GM23248 (cell line): ENCODE results near the gene CR1. TPM values are rescaled to one million over a fixed set of nuclear protein-coding genes. Genes with fewer than 3 reads are reported as not detected.

ENCODE experiments used
- DNase-seq: peaks from one replicate; pipeline ENCODE4 v3.0.0-alpha.2; 2015
- H2AFZ ChIP-seq: fragments of 200-600 bp; sonication (generic); 2 replicates; pipeline ENCODE4 v1.6.1; 2016; ENCODE audit warnings: antibody characterized with exemption
- H3F3A ChIP-seq: fragments of 200-600 bp; sonication (generic); 2 replicates; pipeline ENCODE4 v1.6.1; 2016; ENCODE audit warnings: mild to moderate bottlenecking, antibody characterized with exemption, mixed run types; ENCODE audit not compliant: insufficient read depth
- H3K27ac ChIP-seq: fragments of 200-600 bp; sonication (generic); 2 replicates; pipeline ENCODE4 v1.5.1; 2016; ENCODE audit warnings: mild to moderate bottlenecking
- H3K27me3 ChIP-seq: fragments of 200-600 bp; sonication (generic); replicated peaks from 2 replicates; pipeline ENCODE4 v1.6.1; 2016; ENCODE audit warnings: mild to moderate bottlenecking; ENCODE audit not compliant: insufficient read depth
- H3K36me3 ChIP-seq: fragments of 200-600 bp; sonication (generic); 2 replicates; pipeline ENCODE4 v1.6.1; 2016; ENCODE audit warnings: low read depth, mild to moderate bottlenecking
- H3K4me1 ChIP-seq: fragments of 200-600 bp; sonication (generic); 2 replicates; pipeline ENCODE4 v1.6.1; 2016; ENCODE audit warnings: mild to moderate bottlenecking; ENCODE audit not compliant: insufficient read depth
- H3K4me2 ChIP-seq: fragments of 200-600 bp; sonication (generic); one replicate; pipeline ENCODE4 v1.6.1; 2016; ENCODE audit warnings: mild to moderate bottlenecking; ENCODE audit not compliant: unreplicated experiment
- H3K4me3 ChIP-seq: fragments of 200-600 bp; sonication (generic); 2 replicates; pipeline ENCODE4 v1.5.1; 2016; ENCODE audit warnings: mild to moderate bottlenecking
- H3K79me2 ChIP-seq: fragments of 200-600 bp; sonication (generic); 2 replicates; pipeline ENCODE4 v1.6.1; 2016; ENCODE audit warnings: mild to moderate bottlenecking; ENCODE audit not compliant: insufficient read depth
- H3K9ac ChIP-seq: fragments of 200-600 bp; sonication (generic); 2 replicates; pipeline ENCODE4 v1.6.1; 2016; ENCODE audit warnings: mild to moderate bottlenecking
- H3K9me2 ChIP-seq: fragments of 200-600 bp; sonication (generic); 2 replicates; pipeline ENCODE4 v1.6.1; 2016; ENCODE audit warnings: mixed run types, mild to moderate bottlenecking, moderate library complexity; ENCODE audit not compliant: insufficient read depth
- H3K9me3 ChIP-seq: fragments of 200-600 bp; sonication (generic); one replicate; pipeline ENCODE4 v1.6.1; 2017; ENCODE audit warnings: low read depth
- H4K20me1 ChIP-seq: fragments of 200-600 bp; sonication (generic); 2 replicates; pipeline ENCODE4 v1.6.0; 2016; ENCODE audit not compliant: insufficient read depth
- EZH2 ChIP-seq: fragments of 200-600 bp; sonication (generic); IDR thresholded peaks from 2 replicates; pipeline ENCODE4 v1.6.1; 2018; ENCODE audit warnings: antibody characterized with exemption, mild to moderate bottlenecking; ENCODE audit not compliant: insufficient read depth, poor library complexity, severe bottlenecking
- EZH2phosphoT487 ChIP-seq: fragments of 200-600 bp; sonication (generic); IDR thresholded peaks from 2 replicates; pipeline ENCODE4 v1.6.1; 2018; ENCODE audit warnings: antibody characterized with exemption, moderate library complexity, mild to moderate bottlenecking, low read depth; ENCODE audit not compliant: insufficient read depth
- WGBS, 2 experiments: methylation state at CpG; one replicate each; pipeline ENCODE4 v1.1.6; 2015 to 2017; ENCODE audit warnings: low lambda C conversion rate in 2 of 2, low coverage in 1 of 2; ENCODE audit errors: missing lambda C conversion rate in 2 of 2; 5-methylcytosine and 5-hydroxymethylcytosine counted together
- in situ Hi-C: fragments of 300-500 bp; cut with MboI; formaldehyde crosslinking; loops from 2 replicates; pipeline ENCODE4 v1.15.0; 2020
- polyA plus RNA-seq: library from polyadenylated mRNA; unstranded; fragments of >200 nt; fragmentation: Nextera tagmentation; extraction: Ambion mirVana; gene quantifications from 2 replicates; pipeline ENCODE4 v1.2.1, GENCODE V29; 2016
- total RNA-seq: library from RNA; depleted of rRNA; stranded (reverse); fragments of >200 nt; shearing (Covaris generic); gene quantifications from 2 replicates; pipeline ENCODE4 v1.2.3, GENCODE V29; 2014

Gene CR1
- total and polyA plus RNA-seq, 2 experiments from 2014 or later: not detected

- TF ChIP-seq EZH2: no peak
- TF ChIP-seq EZH2phosphoT487: no peak
- H3K4me2 ChIP-seq: no peak overlapping the region
- no peaks in the 10 kb centered on the region for H4K20me1 ChIP-seq
- no peaks in the 10 kb centered on the region for H3K79me2 ChIP-seq
- H3K36me3 ChIP-seq: no peaks in the 10 kb centered on the region
- H3F3A ChIP-seq: peaks cover 6% of the 10 kb centered on the region
- H3K27me3 ChIP-seq: no peaks in the 10 kb centered on the region; the same call in none of the 2 replicates
- H2AFZ ChIP-seq: no peak overlapping the region
- WGBS, 2 experiments: 75 to 83% methylated on average over 3 of the region's 3 CpGs
- H3K9me2 ChIP-seq: no peaks in the 10 kb centered on the region
- no peak overlapping the region for H3K9ac ChIP-seq
- no peaks in the 10 kb centered on the region for H3K4me1 ChIP-seq
- no peak overlapping the region for H3K4me3 ChIP-seq
- H3K27ac ChIP-seq: no peak overlapping the region
- no peaks in the 10 kb centered on the region for H3K9me3 ChIP-seq
- DNase-seq: no peak
- in situ Hi-C loops: no loop called here
Measured at GRCh38 chr1:207463571-207463970, 32.4 kb upstream of the CR1 start.

DNA sequence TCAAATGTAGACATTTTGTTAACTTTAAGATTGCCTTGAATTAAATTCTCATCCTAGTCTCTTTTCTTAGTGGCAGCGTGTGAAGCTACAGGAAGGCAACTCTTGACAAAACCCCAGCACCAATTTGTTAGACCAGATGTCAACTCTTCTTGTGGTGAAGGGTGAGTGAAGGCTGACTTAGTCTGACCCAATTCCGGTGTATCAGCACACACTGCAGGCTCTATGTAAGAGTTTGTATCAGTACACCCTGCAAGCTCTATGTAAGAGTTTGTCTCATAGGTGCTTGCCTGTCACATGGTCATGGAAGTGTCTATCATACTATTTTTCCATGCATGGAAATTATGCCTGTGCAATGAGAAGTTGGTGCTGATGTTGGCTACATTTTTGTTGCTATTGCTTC, 25.0 kb upstream of the CR1 start:
- H3K4me2 ChIP-seq: no peak overlapping the region
- no peak overlapping the region for H2AFZ ChIP-seq
- no peaks in the 10 kb centered on the region for H3K79me2 ChIP-seq
- H3K4me1 ChIP-seq: no peaks in the 10 kb centered on the region
- DNase-seq: no peak
- no peaks in the 10 kb centered on the region for H3K9me3 ChIP-seq
- TF ChIP-seq EZH2 (no peak), EZH2phosphoT487 (no peak)
- H3K9me2 ChIP-seq: no peaks in the 10 kb centered on the region
- in situ Hi-C loops: no loop called here
- H3K36me3 ChIP-seq: no peaks in the 10 kb centered on the region
- 26 to 35% methylated on average over 2 of the region's 2 CpGs for WGBS, 2 experiments
- no peak overlapping the region for H3K4me3 ChIP-seq
- H3K27ac ChIP-seq: no peak overlapping the region
- H4K20me1 ChIP-seq: no peaks in the 10 kb centered on the region
- no peaks in the 10 kb centered on the region; the same call in none of the 2 replicates for H3K27me3 ChIP-seq
- no peak overlapping the region for H3K9ac ChIP-seq
- H3F3A ChIP-seq: no peaks in the 10 kb centered on the region

- in situ Hi-C loops: no loop called here
- no peak overlapping the region for H3K4me2 ChIP-seq
- no peaks in the 10 kb centered on the region for H3K4me1 ChIP-seq
- TF ChIP-seq EZH2: no peak
- no peak for TF ChIP-seq EZH2phosphoT487
- no peak overlapping the region for H3K9ac ChIP-seq
- no peak for DNase-seq
- WGBS, 2 experiments: 68% methylated on average over 1 of the region's 1 CpG
- H3K36me3 ChIP-seq: no peaks in the 10 kb centered on the region
- no peaks in the 10 kb centered on the region for H3K9me2 ChIP-seq
- no peaks in the 10 kb centered on the region for H3K79me2 ChIP-seq
- no peaks in the 10 kb centered on the region for H3K27me3 ChIP-seq
- no peak overlapping the region for H3K4me3 ChIP-seq
- no peak overlapping the region for H3K27ac ChIP-seq
- no peaks in the 10 kb centered on the region for H3F3A ChIP-seq
- no peaks in the 10 kb centered on the region for H3K9me3 ChIP-seq
- H2AFZ ChIP-seq: no peak overlapping the region
- no peaks in the 10 kb centered on the region for H4K20me1 ChIP-seq
Measured at GRCh38 chr1:207474210-207474609, 21.7 kb upstream of the CR1 start.

DNA sequence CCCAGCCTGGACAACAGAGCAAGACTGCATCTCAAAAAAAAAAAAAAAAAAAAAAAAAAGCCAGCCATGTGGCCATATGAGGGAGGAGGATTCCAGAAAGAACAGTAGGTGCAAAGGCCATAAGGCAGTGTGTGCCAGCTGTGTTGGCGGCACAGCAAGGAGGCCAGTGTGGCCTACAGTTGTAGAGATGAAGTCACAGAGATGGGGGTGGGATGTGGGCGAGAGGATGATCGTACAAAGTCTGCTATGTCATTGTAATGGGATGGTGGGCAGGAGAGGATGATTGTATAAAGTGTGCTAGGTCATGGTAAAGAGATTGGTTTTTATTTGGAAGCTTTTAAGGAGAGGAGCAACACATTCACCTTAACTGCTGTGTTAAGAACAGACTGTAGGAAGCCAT, 9.8 kb upstream of the CR1 start:
- Histone ChIP-seq H3K27me3 (no peaks in the 10 kb centered on the region; the same call in 1 of the 2 replicates), H3K4me1 (no peaks in the 10 kb centered on the region), H2AFZ (no peak overlapping the region), H3K4me2 (no peak overlapping the region), H3K9me2 (no peaks in the 10 kb centered on the region), H4K20me1 (no peaks in the 10 kb centered on the region), H3K27ac (no peak overlapping the region), H3K36me3 (no peaks in the 10 kb centered on the region), H3K9me3 (no peaks in the 10 kb centered on the region), H3K79me2 (no peaks in the 10 kb centered on the region), H3K4me3 (no peak overlapping the region), H3K9ac (no peak overlapping the region), H3F3A (no peaks in the 10 kb centered on the region)
- TF ChIP-seq EZH2 (no peak), EZH2phosphoT487 (no peak)
- WGBS, 2 experiments: 53 to 63% methylated on average over 3 of the region's 3 CpGs
- no peak for DNase-seq
- in situ Hi-C loops: no loop called here

- Histone ChIP-seq H3K9me2 (no peaks in the 10 kb centered on the region), H3K9ac (no peak overlapping the region), H3K27me3 (no peaks in the 10 kb centered on the region; the same call in 1 of the 2 replicates), H2AFZ (no peak overlapping the region), H3K9me3 (no peaks in the 10 kb centered on the region), H3K36me3 (no peaks in the 10 kb centered on the region), H3K79me2 (no peaks in the 10 kb centered on the region), H3K4me3 (no peak overlapping the region), H3K27ac (no peak overlapping the region), H4K20me1 (no peaks in the 10 kb centered on the region), H3K4me2 (no peak overlapping the region), H3F3A (no peaks in the 10 kb centered on the region), H3K4me1 (no peaks in the 10 kb centered on the region)
- DNase-seq: no peak
- 43 to 48% methylated on average over 4 of the region's 4 CpGs for WGBS, 2 experiments
- no peak for TF ChIP-seq EZH2phosphoT487
- no peak for TF ChIP-seq EZH2
- in situ Hi-C loops: no loop called here
Measured at GRCh38 chr1:207487636-207488035, 8.3 kb upstream of the CR1 start.
